ENCODE results near the gene ERCC1.
A peak's percentile ranks its signal among the peaks of the same experiment; 100 is the strongest.

Gene ERCC1

GRCh38 chr19:45405435-45406225 lies 18.1 kb downstream of the ERCC1 start:
- DNase-seq (ENCODE audit: low spot score), result peak; percentile 87

- no peak for DNase-seq (ENCODE audit: low spot score)
These were observed 18.9 kb downstream of the ERCC1 start, which contains the start of gene PPP1R13L for GRCh38 chr19:45404557-45405434. Gene PPP1R13L (minus strand): TSS chr19:45405069. CDS start chr19:45398318, 6,751 bp downstream.

GRCh38 chr19:45403781-45404556 lies 19.7 kb downstream of the ERCC1 start:
- DNase-seq (ENCODE audit: low spot score), result no peak

GRCh38 chr19:45403272-45403671 lies 20.4 kb downstream of the ERCC1 start:
- DNase-seq (ENCODE audit: low spot score), result no peak

GRCh38 chr19:45402298-45403061 lies 21.2 kb downstream of the ERCC1 start:
- DNase-seq (ENCODE audit: low spot score), result no peak

GRCh38 chr19:45401815-45402214 lies 21.9 kb downstream of the ERCC1 start:
- DNase-seq (ENCODE audit: low spot score), result no peak

DNA sequence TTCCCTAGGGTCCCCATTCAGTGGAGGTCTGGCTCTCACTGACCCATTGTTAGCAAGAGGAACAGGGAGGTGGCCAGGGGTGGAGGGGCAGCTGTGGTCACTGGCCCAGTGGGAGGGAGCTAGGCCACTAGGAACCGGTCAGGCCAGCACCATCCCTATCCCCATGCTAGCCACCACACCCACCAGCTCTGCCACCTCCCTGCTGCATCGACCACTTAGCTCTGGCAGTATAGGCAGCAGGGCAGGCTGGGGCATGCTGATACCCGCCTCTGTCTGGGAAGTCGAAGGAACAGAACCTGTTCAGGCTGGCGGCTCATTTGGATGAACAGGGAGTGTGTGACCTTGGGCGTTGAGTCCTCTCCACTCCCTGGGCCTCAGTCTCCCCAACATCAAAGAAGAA lies 23.5 kb downstream of the ERCC1 start:
- no peak for DNase-seq (ENCODE audit: low spot score)

DNA sequence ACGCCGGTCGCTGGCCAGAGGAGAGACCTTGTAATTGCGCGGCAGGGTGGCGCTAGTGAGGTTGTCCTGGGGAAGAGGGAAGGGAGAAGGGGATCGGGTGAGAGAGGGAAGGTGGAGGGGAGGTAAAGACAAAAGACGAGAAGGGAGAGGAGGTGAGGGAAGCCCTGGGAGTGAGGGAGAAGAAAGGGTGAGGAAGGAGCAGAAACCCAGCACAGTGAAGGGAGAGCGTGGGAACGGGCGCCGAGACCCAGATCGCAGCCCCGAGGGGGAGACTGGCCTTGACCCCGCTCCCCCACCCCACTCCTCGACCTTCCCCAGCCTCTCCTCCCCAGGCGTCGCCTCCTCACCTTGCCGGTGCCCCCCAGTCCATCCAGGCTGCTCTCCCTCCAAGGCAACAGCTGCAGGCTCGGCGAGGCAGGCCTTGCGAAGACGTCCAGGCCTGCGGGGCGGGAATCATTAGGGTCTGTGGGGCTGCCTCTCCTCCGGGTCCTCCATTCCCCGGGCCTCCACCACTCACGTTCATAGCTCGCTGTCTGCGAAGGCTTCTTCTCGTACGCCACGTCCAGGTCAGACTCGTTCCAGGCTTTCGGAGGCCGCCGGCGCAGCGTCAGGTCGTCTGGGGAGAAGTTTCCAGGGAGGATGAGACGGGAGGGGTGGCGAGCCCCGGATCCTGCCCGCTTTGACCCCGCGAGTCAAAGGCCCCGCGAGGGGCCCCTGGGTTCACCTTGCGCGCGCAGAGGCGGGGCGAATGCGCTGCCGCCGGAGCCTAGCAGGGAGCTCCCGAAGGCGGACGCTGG lies 27.7 kb downstream of the ERCC1 start:
- no peak for DNase-seq (ENCODE audit: low spot score)

GRCh38 chr19:45391871-45392665 lies 31.6 kb downstream of the ERCC1 start:
- no peak for DNase-seq (ENCODE audit: low spot score)

DNA sequence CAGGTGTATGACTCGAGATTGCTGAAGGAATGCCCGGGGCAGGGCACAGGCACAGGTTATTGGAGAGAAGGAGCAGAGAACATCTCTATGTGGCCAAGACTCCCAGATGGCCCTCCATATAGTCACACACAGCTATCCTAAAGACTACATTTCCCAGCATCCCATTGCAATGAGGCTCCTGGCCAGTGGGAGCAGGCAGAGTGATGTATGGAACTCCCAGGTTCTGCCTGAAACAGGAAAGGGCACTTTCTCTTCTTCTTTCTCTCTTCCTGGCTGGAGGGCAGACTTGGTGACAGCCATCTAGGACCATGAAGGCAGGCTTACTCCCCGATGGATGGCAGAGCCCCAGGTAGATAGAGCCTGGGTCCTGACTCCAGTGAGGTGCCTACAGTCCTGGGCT lies 32.4 kb downstream of the ERCC1 start:
- DNase-seq (ENCODE audit: low spot score), result no peak

GRCh38 chr19:45385392-45386221 lies 38.1 kb downstream of the ERCC1 start:
- no peak for DNase-seq (ENCODE audit: low spot score)

DNA sequence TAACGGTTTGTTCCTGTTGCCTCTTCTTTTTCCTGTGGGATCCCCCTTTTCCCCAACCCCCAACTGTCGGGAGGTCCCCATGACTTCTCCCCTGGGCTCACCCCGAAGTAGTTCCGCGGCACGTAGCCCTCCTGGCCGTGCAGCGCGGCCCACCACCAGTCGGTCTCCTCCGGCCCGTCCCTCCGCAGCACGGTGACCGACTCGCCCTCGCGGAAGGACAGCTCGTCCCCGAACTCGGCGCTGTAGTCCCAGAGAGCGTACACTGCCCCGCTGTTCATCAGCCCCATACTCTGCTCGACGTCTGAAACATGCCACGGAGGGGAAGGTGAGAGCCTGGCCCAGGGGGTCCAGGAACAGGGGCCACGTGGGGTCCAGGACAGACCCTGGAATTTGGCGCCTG lies 41.3 kb downstream of the ERCC1 start:
- DNase-seq (ENCODE audit: low spot score), result no peak

DNA sequence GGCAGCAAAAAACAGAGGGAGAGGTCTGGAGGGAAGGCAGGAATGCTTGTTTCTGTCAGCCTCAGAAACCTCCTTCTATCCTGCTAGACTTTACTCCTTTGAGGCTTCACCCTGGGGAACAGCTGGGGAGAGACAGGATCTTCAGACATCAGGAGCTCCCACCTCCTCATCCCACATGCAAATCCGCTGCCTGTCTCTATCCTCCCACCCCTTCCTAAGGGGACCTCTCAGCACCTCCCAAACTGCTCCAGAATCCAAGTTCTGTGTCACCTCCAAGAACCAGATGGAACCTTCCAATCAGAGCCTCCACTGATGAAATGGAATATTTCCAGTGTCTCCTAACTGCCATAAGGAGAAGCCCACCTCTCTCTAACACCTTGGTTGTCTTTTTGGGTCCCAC lies 43.6 kb downstream of the ERCC1 start:
- DNase-seq (ENCODE audit: low spot score), result no peak

DNA sequence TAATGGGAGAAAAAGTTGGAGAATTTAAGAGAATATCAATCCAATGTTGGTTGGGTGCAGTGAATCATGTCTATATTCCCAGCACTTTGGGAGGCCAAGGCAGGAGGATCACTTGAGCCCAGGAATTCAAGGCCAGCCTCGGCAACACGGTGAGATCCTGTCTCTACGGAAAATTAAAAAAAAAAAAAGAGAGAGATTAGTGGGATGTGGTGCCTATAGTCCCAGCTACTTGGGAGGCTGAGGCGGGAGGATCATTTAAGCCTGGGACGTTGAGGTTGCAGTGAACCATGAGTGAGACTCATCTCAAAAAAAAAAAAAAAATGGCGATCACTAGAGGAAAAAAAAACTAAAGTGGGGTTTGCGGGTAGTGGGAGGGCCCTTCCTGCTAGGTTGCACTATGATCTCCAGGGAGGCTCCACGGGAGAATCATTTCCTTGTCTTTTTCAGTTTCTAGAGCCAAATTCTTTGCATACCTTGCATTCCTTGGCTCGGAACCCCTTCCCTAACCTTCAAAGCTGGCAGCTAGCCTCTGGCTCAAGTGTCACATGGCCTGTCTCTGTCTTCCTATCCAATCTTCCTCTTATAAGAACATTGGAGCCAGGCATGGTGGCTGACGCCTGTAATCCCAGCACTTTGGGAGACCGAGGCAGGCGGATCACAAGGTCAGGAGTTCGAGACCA lies 47.5 kb downstream of the ERCC1 start:
- DNase-seq (ENCODE audit: low spot score), result no peak

DNA sequence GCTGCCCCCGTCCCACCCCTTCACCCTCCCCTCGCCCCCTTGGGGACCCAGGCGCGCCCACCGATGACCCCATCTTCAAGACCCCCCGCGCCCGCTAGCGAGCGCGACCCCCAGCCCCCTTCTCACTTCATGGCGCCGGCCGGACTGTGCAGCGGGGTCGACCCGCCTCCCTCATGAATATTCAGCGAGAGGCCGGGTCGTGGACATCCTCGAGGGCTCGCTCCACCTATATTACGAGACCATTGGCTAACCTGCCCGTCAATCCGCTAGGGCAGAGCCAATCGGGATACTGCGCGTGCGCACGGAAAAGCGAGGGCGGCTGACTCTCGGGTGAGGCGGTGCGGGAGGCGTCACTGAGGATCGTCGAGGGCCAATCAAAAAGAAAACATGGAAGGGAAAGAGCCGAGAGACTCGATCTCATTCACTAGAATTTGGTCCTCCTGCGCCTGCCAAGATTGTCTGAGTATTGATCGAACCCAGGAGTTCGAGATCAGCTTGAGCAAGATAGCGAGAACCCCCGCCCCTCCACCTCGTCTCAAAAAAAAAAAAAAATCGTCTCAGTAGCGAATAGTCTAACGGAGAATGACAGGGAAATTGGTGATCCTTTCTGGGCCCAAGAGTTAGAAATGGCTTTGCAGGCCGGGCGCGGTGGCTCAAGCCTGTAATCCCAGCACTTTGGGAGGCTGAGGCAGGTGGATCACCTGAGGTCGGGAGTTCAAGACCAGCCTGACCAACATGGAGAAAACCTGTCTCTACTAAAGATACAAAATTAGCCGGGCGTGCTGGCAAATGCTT lies 53.1 kb downstream of the ERCC1 start, which contains the start of gene ERCC2:
Gene ERCC2, minus strand, starts transcription at position 164 of the 795 bp plus-strand sequence. Its CDS starts 33 bp downstream, at position 131.
- peak; percentile 100 for DNase-seq (ENCODE audit: low spot score)

- DNase-seq (ENCODE audit: low spot score), result no peak
These were observed 54.9 kb downstream of the ERCC1 start for GRCh38 chr19:45368737-45369340.

DNA sequence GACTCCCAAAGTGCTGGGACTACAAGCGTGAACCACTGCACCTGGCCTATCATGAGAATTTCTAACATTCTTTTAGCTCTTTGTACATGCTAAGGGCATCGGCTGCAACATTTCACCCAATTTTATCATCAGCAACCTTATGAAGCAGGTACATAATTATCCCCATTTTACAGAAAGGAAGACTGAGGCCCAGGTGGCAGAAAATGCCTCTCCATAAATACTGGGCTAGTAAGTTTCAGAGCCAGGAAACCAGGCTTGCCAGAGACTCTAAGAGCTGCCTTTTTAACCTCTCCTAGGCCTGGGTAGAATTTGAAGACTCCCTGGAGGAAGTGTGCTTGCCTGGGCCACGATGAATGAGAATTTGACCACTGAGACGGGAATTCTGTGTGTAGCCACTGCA lies 55.6 kb downstream of the ERCC1 start:
- no peak for DNase-seq (ENCODE audit: low spot score)

Data from left forelimb (tissue), 1 donor.